Fibroblast of skin of left quadriceps (primary cell): ENCODE measurements around the gene TBC1D14.
A peak's percentile ranks its signal among the peaks of the same experiment; 100 is the strongest.
"Not testable (repeated sequence)": the region's sequence is repeated elsewhere in the genome, so short reads cannot be mapped to it uniquely, and the experiment has no call there.

Source experiments
- DNase-seq, 2 experiments: peaks; one replicate each; pipeline ENCODE4 v3.0.0-alpha.2; 2013; ENCODE audit warnings: low read depth in 2 of 2

The TBC1D14 gene

GRCh38 chr4:6972911-6973310 lies 63.3 kb downstream of the TBC1D14 start:
- DNase-seq = no peak

DNA sequence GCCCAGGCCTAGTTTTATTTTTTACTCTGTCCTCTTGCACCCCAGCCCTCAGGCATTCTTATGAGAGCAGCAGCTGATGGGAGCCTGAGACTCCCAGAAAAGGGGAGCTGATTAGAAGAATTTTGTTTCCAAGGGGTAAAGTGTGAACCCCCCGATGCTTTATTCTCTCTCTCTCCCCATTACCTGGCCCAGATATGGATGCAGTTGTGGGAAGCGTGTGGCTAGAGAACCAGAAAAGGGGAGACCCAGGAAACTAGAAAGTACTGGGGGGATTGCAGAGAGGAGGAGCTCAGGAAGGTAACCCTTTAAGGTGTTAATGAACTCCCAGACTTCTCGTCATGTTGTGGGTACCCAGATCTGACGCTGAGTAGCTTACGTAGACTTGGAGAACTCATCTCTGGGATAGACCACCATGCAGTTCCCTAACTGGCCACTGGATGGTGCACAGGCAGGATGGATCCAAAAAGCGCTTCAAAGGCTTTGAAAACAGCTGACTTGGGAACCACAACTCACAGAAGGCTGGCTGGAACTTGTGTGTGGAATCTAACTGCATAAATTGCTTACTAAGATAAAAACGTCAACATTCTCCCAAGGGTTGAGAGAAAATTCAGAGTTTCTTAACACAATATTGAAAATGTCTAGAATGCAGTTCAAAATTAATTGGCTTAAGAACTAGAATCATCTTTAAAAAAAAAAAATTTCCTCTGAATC lies 64.7 kb downstream of the TBC1D14 start:
- peak; percentile 69 to 76 for DNase-seq

DNA sequence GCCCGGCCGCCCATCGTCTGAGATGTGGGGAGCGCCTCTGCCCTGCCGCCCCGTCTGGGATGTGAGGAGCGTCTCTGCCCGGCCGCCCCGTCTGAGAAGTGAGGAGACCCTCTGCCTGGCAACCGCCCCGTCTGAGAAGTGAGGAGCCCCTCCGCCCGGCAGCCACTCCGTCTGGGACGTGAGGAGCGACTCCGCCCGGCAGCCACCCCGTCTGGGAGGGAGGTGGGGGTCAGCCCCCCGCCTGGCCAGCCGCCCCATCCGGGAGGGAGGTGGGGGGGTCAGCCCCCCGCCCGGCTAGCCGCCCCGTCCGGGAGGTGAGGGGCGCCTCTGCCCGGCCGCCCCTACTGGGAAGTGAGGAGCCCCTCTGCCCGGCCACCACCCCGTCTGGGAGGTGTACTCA lies 68.2 kb downstream of the TBC1D14 start:
- not testable (repeated sequence) for DNase-seq

DNA sequence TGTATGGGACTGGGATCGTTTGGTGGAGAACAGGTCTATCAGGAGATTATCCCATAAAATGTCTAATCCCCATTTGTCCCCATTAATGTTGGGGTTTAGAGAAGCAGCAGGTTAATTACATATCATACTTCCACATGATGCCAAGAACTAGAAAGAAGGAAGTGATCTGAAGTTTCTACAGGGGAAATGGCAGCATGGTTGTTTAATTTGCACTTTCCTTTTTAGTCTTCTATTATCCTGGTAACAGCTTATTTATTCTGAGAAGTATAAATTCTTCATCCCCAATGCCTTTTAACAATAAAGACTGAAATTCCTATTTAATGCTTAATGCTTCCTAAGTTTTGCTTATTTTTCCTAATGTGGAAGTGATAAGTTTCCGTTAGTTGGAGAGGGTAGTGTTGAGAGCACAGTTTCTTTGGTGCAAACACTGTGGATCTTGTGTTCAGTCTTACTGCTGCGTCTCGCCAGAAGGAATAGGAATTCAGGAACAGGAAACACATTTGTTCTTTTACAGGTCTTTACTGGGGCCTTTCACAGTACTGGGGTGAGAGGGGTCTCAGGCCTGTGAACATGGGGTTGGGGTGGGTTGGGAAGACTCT lies 74.0 kb downstream of the TBC1D14 start:
- no peak for DNase-seq

DNA sequence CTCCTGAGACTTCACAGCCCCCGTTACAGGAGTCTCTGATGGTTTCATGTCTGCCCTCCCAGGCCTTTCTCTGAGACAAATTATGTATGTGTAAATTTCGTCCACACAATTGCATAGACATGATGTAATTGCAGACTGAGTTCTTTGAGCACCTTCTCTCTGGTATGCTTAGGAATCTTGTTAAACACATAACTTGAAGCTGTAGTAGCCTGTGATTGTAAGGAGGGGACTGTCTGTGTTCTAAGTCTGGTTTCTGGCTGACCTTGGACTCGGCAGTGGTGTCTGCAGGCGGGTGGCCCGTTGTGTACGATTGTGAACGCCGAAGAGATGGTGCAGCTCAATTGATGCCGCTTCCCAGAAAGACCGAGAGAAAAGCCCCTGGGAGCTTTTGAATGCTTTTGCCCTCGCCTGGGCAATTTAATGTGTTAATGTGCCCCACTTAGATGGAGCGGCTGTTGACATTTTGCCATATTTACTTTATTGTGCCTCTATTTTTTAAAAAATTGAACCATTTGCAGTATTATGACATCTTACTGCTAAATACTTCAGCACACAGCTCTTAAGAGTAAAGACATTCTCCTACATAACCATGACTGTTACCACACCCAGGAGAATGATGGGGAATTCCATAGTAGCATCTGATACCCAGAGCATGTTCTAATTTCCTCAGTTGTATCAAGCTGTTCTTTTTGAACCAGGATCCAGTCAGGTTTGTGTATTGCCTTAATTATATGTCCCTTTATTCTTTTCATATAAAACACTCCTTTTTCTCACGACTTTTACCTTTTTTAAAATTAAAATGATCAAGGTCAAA lies 75.2 kb downstream of the TBC1D14 start:
- no peak for DNase-seq

DNA sequence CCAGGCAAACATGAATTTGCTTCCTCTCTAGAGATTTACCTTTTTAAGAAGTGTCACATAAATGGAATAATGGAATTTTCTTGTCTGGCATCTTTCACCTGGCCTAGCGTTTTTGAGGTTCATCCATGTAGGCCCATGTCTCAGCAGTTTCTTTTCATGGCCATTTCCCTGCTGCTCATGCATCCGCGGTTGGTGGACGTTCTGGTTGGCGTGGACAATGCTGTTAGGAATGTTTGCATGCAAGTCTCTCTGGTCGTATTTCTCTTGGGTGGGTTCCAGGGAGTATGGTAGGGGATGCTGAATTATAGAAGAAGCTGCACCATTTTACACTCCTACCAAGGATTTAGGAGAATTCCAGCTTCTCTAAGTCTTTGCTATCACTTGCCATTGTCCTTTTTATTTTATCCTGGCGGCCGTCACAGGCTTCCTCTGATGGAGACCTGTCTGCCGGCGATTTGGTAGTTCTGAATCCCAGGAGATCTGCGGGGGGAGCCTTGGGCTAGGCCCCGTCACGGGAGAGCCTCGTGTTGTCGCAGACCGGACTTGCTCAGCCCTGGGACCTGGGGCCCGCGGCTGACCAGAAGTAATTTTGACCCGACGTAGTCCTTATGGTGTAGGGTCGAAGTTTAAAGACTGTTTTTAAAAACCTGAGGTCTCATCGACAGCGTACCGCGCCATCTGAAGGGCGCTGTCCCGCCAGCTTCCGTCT lies 76.6 kb downstream of the TBC1D14 start:
- peak in 1 of 2 experiments; percentile 42 for DNase-seq

GRCh38 chr4:6986781-6987587 lies 77.4 kb downstream of the TBC1D14 start:
- peak; percentile 80 for DNase-seq

DNA sequence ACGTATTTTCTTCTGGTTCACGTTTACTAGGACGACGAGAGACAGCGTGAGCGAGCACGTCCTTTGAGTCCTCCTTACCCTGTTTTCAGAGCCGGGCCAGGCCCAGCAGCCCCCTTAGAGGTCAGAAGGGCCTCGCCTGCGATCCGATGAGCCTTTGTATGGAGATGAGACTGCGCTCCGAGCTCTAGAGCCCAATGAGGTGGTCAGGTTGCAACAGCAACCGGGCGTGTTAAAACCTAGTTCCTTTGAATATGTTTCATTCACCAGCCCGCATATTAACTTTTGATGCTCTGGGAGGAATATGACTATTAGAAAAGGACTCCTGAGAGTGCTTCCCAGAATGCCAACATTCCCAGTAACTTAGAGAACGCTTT lies 77.9 kb downstream of the TBC1D14 start:
- no peak for DNase-seq

- no peak for DNase-seq
Measured at GRCh38 chr4:6988016-6988715, 78.5 kb downstream of the TBC1D14 start.

DNA sequence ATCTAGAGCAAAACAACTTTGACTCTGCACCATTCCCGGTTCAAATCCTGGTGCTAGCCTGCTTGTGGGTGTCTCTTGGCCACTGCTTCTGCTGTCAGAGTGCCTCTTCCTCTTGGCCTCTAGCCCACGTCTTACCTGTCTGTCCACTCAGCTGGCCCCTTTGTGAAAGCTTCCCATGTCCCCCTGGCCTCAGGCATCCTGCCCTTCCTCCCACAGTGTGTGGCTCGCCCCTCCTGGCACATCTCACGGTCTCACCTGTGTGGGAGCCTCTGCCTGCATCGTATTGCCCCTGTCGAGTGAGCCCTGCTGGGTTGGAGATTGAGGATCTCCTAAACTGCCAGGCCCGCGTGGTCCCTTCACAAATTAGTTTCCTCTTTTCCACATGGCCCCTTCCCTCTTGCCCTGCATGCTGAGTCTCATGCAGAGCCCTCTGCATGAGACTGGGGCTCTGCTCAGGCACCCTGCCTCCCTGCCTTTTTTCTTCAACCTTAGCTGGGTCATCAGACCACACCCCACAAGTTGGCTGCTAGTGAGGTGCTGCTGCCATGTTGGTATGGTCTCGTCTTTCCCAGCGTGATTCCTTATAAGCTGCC lies 79.8 kb downstream of the TBC1D14 start:
- no peak for DNase-seq

- DNase-seq = no peak
Measured at GRCh38 chr4:6990661-6991060, 81.0 kb downstream of the TBC1D14 start.

- DNase-seq = no peak
Measured at GRCh38 chr4:6991249-6991648, 81.6 kb downstream of the TBC1D14 start.

GRCh38 chr4:6991771-6992557 lies 82.3 kb downstream of the TBC1D14 start:
- DNase-seq = peak; percentile 32 to 38

- no peak for DNase-seq
Measured at GRCh38 chr4:6992728-6993677, 83.4 kb downstream of the TBC1D14 start.

GRCh38 chr4:6996481-6996880 lies 86.9 kb downstream of the TBC1D14 start:
- no peak for DNase-seq

DNA sequence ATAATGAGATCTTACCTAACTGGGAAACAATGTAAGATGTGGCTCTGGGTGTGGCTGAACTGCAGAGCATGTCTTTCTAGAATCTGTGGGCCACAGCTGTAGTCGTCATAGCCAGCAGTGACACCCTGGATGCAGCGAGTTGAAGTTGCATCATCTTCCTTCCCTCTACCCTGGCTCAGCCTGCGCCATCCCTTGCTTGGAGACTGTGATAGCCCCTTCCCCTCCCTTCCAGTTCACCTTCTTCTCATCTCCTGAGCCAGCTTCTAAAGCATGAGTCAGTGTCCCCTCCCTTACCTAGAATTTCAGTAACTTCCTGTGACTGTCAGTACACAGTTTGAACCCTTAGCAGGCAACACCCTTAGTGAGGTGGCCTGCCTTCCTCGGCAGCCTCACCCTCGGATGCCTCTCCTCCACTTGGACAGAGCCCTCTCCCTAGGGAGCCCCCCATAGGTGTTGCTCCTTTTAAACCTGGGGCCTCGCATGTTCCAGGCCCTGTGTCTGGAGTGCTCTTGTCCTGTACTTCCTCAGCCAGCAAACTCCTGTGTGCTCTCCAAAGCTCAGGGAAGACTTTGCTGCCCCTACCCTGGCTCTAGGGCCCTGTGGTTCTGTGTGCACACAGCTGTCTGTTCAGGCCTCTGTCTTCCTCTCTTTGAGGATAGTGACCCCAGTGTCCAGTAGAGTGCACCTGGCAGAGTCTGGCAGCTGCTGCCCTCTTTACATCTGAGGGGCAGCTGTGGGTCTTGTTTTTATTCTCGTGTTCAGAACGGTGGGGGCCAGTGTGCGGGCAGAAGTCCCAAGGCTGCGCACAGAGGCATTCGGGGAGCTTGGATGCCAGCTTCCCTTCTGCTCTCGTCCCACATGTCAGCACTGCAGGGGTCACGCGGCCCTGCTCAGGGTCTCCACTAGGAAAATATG lies 89.8 kb downstream of the TBC1D14 start:
- DNase-seq = no peak
